Spinal cord (tissue), 10 donors: ENCODE data around the gene CCDC14. TPM values are rescaled to one million over a fixed set of nuclear protein-coding genes. Genes with fewer than 3 reads are reported as not detected.
"Not testable (repeated sequence)": the region's sequence is repeated elsewhere in the genome, so short reads cannot be mapped to it uniquely, and the experiment has no call there.

ENCODE experiments used
- DNase-seq, 6 donors: peaks; one replicate each; pipeline versions ENCODE4 v3.0.0 to v3.0.0-alpha.2; 2013 to 2015; ENCODE audit warnings: low spot score in 6 of 6, low read depth in 4 of 6
- H3K27ac ChIP-seq: one replicate; pipeline ENCODE4 v1.5.1; 2013; ENCODE audit warnings: low read depth, low read length, control low read depth
- H3K27me3 ChIP-seq: one replicate; pipeline ENCODE4 v1.6.1; 2013; ENCODE audit warnings: low read length; ENCODE audit not compliant: control insufficient read depth, insufficient read depth
- H3K36me3 ChIP-seq: one replicate; pipeline ENCODE4 v1.6.1; 2013; ENCODE audit warnings: low read length; ENCODE audit not compliant: control insufficient read depth, insufficient read depth
- H3K4me1 ChIP-seq: one replicate; pipeline ENCODE4 v1.6.1; 2013; ENCODE audit warnings: low read length; ENCODE audit not compliant: control insufficient read depth, insufficient read depth
- H3K4me3 ChIP-seq: one replicate; pipeline ENCODE4 v1.5.1; 2013; ENCODE audit warnings: low read depth, low read length, control low read depth
- H3K9me3 ChIP-seq: one replicate; pipeline ENCODE4 v1.6.1; 2013; ENCODE audit warnings: low read length; ENCODE audit not compliant: control insufficient read depth, insufficient read depth
- WGBS: methylation state at CpG from one replicate; pipeline ENCODE4 v1.1.5; 2013; ENCODE audit warnings: missing lambda C conversion rate; ENCODE audit not compliant: insufficient coverage; 5-methylcytosine and 5-hydroxymethylcytosine counted together
- polyA plus RNA-seq, 2 donors: library from polyadenylated mRNA; unstranded; fragments of 120-200 nt; gene quantifications; one replicate each; pipeline ENCODE4 v1.2.1, GENCODE V29; 2013; ENCODE audit not compliant: insufficient read length in 2 of 2
- total RNA-seq, 2 donors: library from RNA; depleted of rRNA in 1 of 2; stranded (reverse); fragments of 120-200 nt in 1 of 2; fragments of >200 nt in 1 of 2; gene quantifications; one replicate each; pipeline versions ENCODE4 v1.2.3 to v1.2.4, GENCODE V29; 2013 to 2014
- donor health status: healthy.

CCDC14 gene
- total and polyA plus RNA-seq, 4 donors, result 66.4 to 94.6 (median 79.6) TPM

GRCh38 chr3:123984957-123985356, 23.9 kb upstream of the CCDC14 start:
- no peaks in the 10 kb centered on the region for H3K9me3 ChIP-seq
- no peak overlapping the region for H3K4me3 ChIP-seq
- H3K4me1 ChIP-seq, result peaks cover 4% of the 10 kb centered on the region
- no peak for DNase-seq
- H3K27ac ChIP-seq, result no peak overlapping the region
- no CpG with 5 or more reads among the region's 3 CpGs for WGBS
- no peaks in the 10 kb centered on the region for H3K27me3 ChIP-seq
- H3K36me3 ChIP-seq, result no peaks in the 10 kb centered on the region

GRCh38 chr3:123984350-123984749, 23.3 kb upstream of the CCDC14 start:
- no peak for DNase-seq
- H3K9me3 ChIP-seq, result no peaks in the 10 kb centered on the region
- H3K27me3 ChIP-seq, result no peaks in the 10 kb centered on the region
- H3K4me1 ChIP-seq, result peaks cover 7% of the 10 kb centered on the region
- 90% methylated on average over 1 of the region's 1 CpG for WGBS
- no peak overlapping the region for H3K27ac ChIP-seq
- H3K36me3 ChIP-seq, result no peaks in the 10 kb centered on the region
- H3K4me3 ChIP-seq, result no peak overlapping the region

GRCh38 chr3:123981317-123981716, 20.3 kb upstream of the CCDC14 start:
- H3K27me3 ChIP-seq, H3K4me1 ChIP-seq, H3K9me3 ChIP-seq, H3K36me3 ChIP-seq, H3K27ac ChIP-seq, DNase-seq, H3K4me3 ChIP-seq: not testable (repeated sequence)
- WGBS, result 82% methylated on average over 3 of the region's 4 CpGs

- peaks cover 7% of the 10 kb centered on the region for H3K4me1 ChIP-seq
- H3K36me3 ChIP-seq, result no peaks in the 10 kb centered on the region
- no peaks in the 10 kb centered on the region for H3K27me3 ChIP-seq
- peak overlapping the region; percentile 52 for H3K4me3 ChIP-seq
- H3K27ac ChIP-seq, result peak overlapping the region; percentile 63
- DNase-seq, result no peak
- WGBS, result no CpG with 5 or more reads among the region's 4 CpGs
- H3K9me3 ChIP-seq, result no peaks in the 10 kb centered on the region
Observed at GRCh38 chr3:123980539-123980938, 19.5 kb upstream of the CCDC14 start.

- H3K36me3 ChIP-seq, H3K4me1 ChIP-seq, H3K9me3 ChIP-seq, H3K27me3 ChIP-seq: not testable (repeated sequence)
- peak overlapping the region; percentile 63 for H3K27ac ChIP-seq
- DNase-seq, result peak in 4 of 6 donors; percentile 20 to 86 (median 67)
- peak overlapping the region; percentile 52 for H3K4me3 ChIP-seq
- WGBS, result 4% methylated on average over 20 of the region's 29 CpGs
Observed at GRCh38 chr3:123979525-123980501, 18.8 kb upstream of the CCDC14 start.

GRCh38 chr3:123976904-123977303, 15.9 kb upstream of the CCDC14 start:
- H3K36me3 ChIP-seq, H3K4me3 ChIP-seq, H3K9me3 ChIP-seq, DNase-seq, H3K27me3 ChIP-seq, H3K4me1 ChIP-seq: not testable (repeated sequence)
- no CpG with 5 or more reads among the region's 7 CpGs for WGBS
- H3K27ac ChIP-seq, result peak overlapping the region; percentile 40

GRCh38 chr3:123976181-123976898, 15.3 kb upstream of the CCDC14 start:
- H3K27me3 ChIP-seq, DNase-seq, H3K27ac ChIP-seq, H3K4me3 ChIP-seq, H3K4me1 ChIP-seq, H3K36me3 ChIP-seq, H3K9me3 ChIP-seq: not testable (repeated sequence)
- 90% methylated on average over 2 of the region's 4 CpGs for WGBS

DNA sequence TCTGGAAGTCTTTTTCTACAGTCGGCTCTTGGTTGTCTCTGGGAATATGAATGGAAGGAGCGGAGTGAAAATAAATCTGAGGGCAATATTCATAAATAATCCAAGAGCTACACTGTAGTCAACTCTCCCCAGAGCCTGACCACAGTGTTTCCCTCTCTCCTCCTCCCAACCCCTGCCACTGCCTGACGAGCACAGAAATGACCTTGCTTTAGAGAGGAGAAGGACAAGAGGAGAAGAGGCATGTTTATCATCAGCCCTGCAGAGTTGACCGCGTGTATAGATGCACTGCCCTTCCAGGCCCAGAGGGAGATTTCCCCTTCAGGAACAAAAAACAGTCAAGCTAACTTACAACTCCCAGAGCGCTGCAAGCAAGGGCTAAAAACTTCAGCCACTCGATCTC, 14.0 kb upstream of the CCDC14 start:
- DNase-seq, result not testable (repeated sequence)
- no CpG with 5 or more reads among the region's 7 CpGs for WGBS

GRCh38 chr3:123971406-123971805, 10.4 kb upstream of the CCDC14 start:
- Histone ChIP-seq H3K27me3 (no peaks in the 10 kb centered on the region), H3K27ac (no peak overlapping the region), H3K4me1 (peaks cover 3% of the 10 kb centered on the region), H3K4me3 (no peak overlapping the region), H3K9me3 (no peaks in the 10 kb centered on the region), H3K36me3 (no peaks in the 10 kb centered on the region)
- DNase-seq, result no peak

More for the DNA sequence above, 14.0 kb upstream of the CCDC14 start:
- not testable (repeated sequence) for H3K36me3 ChIP-seq, H3K9me3 ChIP-seq, H3K27ac ChIP-seq, H3K4me3 ChIP-seq, H3K27me3 ChIP-seq, H3K4me1 ChIP-seq
